ENCODE measurements around the gene PALMD. TPM values are rescaled to one million over a fixed set of nuclear protein-coding genes. Genes with fewer than 3 reads are reported as not detected.

Gene PALMD
- total RNA-seq, 3 donors from 2014 or later = not detected

DNA sequence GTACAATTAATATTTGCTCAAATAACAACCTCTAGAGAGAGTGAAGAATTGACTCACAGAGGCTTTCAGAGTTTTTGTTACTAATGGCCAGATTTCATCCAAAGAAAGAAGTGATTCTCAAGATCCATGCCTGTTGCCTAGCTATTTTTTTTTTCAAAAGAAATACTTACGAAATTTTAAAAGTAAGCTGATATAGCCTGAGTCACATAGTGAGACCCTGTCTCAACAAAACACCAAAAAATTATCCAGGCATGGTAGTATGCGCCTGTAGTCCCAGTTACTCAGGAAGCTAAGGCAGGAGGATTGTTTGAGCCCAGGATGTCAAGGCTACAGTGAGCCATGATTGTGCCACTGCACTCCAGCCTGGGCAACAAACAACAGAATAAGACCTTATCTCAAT lies 14.6 kb downstream of the PALMD start:
- peaks cover 2% of the 10 kb centered on the region for H3K27me3 Mint-ChIP-seq (ENCODE audit: low read depth)
- DNase-seq (no peak), ATAC-seq (no peak)
- H3K4me3 Mint-ChIP-seq = no peak overlapping the region
- H3K36me3 Mint-ChIP-seq (ENCODE audit: insufficient read depth) = no peaks in the 10 kb centered on the region
- H3K9me3 Mint-ChIP-seq = no peaks in the 10 kb centered on the region
- no peaks in the 10 kb centered on the region for H3K4me1 Mint-ChIP-seq (ENCODE audit: low read depth)

DNA sequence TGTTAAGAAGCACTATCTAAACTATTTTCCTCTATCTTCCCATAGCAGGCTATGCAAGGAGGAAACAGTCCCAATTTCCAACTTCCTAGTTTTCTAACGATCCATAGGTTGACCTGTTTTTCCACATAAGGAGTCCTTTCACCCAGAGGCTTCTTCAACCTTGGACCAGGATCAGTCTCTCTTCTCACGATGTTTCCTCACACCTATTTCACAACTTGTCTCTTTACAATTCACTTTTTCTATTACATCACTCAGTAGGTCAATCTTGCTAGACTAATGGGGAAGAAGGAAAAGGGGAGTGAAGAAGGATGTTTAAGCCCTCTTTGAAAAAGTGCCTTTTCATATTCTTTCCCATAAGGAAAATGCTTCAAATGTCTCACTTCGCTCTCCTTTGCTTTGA lies 15.9 kb downstream of the PALMD start:
- ATAC-seq (no peak), DNase-seq (no peak)
- Mint-ChIP-seq H3K36me3 (ENCODE audit: insufficient read depth) (no peaks in the 10 kb centered on the region), H3K4me1 (ENCODE audit: low read depth) (no peaks in the 10 kb centered on the region), H3K27me3 (ENCODE audit: low read depth) (peaks cover 2% of the 10 kb centered on the region), H3K4me3 (no peak overlapping the region), H3K9me3 (no peaks in the 10 kb centered on the region)

DNA sequence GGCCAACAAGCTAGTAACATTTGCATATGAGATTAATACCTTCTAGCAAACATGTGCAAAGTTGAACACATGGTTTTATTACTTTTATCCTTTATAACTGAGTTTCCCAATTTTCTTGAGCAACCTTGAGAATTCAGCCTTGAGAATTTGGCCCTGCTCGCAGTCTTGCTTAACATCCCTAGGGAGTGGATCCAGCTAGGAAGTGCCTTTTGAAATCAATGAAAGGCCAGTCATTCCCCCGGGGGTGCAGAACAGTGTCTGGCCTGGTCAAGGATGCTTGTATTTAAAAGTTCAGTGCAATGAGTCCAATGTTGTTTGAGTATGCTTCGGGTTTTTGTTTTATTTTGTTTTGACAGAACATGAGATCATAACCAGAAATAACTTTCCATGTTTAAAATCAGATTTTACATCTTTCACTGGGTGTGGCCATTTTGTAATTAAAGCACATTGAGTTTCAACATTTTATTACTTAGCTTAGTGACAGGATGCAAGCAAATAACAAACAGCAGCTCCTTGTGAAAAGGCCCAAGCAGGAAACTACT lies 16.7 kb downstream of the PALMD start:
- H3K36me3 Mint-ChIP-seq (ENCODE audit: insufficient read depth) = no peaks in the 10 kb centered on the region
- DNase-seq (no peak), ATAC-seq (no peak)
- H3K27me3 Mint-ChIP-seq (ENCODE audit: low read depth) = peaks cover 4% of the 10 kb centered on the region
- no peaks in the 10 kb centered on the region for H3K4me1 Mint-ChIP-seq (ENCODE audit: low read depth)
- no peaks in the 10 kb centered on the region for H3K9me3 Mint-ChIP-seq
- no peak overlapping the region for H3K4me3 Mint-ChIP-seq

DNA sequence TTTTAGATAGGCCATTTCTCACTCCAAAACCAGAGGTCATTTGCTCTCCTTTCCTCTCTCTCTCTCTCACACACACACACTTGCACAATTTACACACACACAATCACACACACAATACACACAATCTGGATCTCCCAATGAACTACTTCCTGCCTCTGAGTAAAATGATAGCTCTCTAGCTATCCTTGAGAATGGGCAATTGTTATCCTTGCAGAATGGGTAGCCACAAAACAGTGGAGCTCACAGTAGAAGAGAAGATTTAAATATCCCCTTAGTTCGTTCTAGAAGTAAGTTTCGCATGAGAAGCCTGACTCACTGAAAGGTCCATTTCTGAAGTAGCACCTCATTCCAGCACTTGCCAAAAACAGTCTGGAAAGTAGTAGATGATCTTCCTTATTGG lies 17.6 kb downstream of the PALMD start:
- no peaks in the 10 kb centered on the region for H3K4me1 Mint-ChIP-seq (ENCODE audit: low read depth)
- peaks cover 7% of the 10 kb centered on the region for H3K27me3 Mint-ChIP-seq (ENCODE audit: low read depth)
- no peak for ATAC-seq
- no peak overlapping the region for H3K4me3 Mint-ChIP-seq
- DNase-seq = no peak
- H3K36me3 Mint-ChIP-seq (ENCODE audit: insufficient read depth) = no peaks in the 10 kb centered on the region
- no peaks in the 10 kb centered on the region for H3K9me3 Mint-ChIP-seq

DNA sequence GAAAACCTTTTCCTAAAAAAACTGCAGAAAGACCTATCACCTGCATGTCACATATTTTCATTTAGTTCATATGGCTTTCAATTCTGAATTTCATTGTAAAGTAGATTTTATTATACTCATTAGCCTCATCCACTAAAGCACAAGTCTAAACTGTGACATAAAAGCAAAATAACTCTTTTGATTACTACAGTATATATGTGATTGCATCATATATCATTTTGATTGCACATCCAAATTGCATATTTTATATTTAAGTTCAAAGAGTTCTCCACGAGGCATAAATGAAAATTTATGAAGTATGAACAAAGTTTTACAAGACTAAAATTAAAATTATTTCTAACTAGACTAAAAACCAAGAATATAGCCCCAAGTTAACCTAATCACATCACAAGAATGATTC lies 19.3 kb downstream of the PALMD start:
- ATAC-seq (no peak), DNase-seq (no peak)
- no peak overlapping the region for H3K4me3 Mint-ChIP-seq
- H3K27me3 Mint-ChIP-seq (ENCODE audit: low read depth) = peaks cover 10% of the 10 kb centered on the region
- H3K4me1 Mint-ChIP-seq (ENCODE audit: low read depth) = no peaks in the 10 kb centered on the region
- no peaks in the 10 kb centered on the region for H3K9me3 Mint-ChIP-seq
- H3K36me3 Mint-ChIP-seq (ENCODE audit: insufficient read depth) = no peaks in the 10 kb centered on the region

DNA sequence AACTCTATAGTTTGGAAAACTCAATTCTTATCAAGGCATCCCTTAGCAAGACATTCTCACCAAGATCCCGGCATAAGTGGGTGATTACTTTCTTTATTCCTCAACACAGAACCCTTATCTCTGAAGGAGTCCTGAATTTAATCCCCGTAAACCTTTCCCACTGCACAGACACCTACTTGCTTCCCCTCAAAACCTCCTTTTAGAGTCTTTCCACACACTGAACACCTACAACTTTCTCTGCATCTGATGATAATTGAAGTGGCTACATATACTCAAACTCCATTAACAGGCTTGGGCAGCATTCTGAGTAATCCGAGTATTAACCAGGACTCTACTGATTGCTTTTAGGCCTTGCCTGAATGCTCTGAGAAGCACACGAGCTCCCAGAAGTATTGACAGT lies 23.5 kb downstream of the PALMD start:
- no peaks in the 10 kb centered on the region for H3K4me1 Mint-ChIP-seq (ENCODE audit: low read depth)
- DNase-seq = no peak
- H3K27me3 Mint-ChIP-seq (ENCODE audit: low read depth) = peaks cover 23% of the 10 kb centered on the region
- no peaks in the 10 kb centered on the region for H3K9me3 Mint-ChIP-seq
- ATAC-seq = no peak
- H3K36me3 Mint-ChIP-seq (ENCODE audit: insufficient read depth) = no peaks in the 10 kb centered on the region
- no peak overlapping the region for H3K4me3 Mint-ChIP-seq

DNA sequence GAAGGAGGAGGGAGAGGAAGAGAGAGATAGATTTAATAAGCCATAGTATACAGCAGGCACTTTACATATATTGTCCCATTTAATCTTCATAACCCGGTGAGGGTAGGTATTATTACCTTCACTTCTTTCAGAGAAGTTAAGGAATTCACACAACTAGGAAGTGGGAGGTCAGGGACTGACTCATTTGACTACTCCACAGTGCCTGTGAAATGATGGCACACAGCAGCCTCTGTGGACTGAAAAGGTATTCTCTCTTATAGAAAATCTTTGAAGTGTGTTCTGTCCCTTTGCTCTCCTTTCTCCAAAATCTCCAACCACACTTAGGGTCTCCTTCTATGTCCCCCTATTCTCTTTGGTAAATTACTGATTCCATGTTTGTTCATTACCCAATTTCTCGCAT lies 23.9 kb downstream of the PALMD start:
- Mint-ChIP-seq H3K9me3 (no peaks in the 10 kb centered on the region), H3K27me3 (ENCODE audit: low read depth) (peaks cover 23% of the 10 kb centered on the region), H3K4me3 (no peak overlapping the region), H3K4me1 (ENCODE audit: low read depth) (no peaks in the 10 kb centered on the region), H3K36me3 (ENCODE audit: insufficient read depth) (no peaks in the 10 kb centered on the region)
- no peak for DNase-seq
- no peak for ATAC-seq

DNA sequence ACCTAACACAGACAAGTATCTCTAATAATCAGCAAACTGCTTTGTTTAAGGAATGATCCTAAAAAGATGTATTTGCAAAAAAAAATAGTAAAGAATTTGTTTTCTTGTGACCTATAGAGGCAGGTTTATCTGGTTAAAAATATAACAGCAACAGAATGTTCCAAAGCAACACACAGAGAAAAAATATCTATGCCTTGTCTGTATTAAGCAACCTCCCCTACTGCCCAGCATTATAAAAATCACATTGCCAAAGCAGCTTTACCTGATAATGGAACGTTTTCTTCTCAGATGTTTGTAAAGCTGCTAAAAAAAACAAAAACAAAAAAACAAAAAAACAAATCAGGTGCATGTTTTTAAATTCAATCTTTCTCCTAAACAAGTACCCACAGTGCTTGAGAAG lies 24.7 kb downstream of the PALMD start:
- H3K27me3 Mint-ChIP-seq (ENCODE audit: low read depth) = peaks cover 23% of the 10 kb centered on the region
- no peaks in the 10 kb centered on the region for H3K9me3 Mint-ChIP-seq
- H3K4me1 Mint-ChIP-seq (ENCODE audit: low read depth) = no peaks in the 10 kb centered on the region
- DNase-seq (no peak), ATAC-seq (no peak)
- no peaks in the 10 kb centered on the region for H3K36me3 Mint-ChIP-seq (ENCODE audit: insufficient read depth)
- no peak overlapping the region for H3K4me3 Mint-ChIP-seq

DNA sequence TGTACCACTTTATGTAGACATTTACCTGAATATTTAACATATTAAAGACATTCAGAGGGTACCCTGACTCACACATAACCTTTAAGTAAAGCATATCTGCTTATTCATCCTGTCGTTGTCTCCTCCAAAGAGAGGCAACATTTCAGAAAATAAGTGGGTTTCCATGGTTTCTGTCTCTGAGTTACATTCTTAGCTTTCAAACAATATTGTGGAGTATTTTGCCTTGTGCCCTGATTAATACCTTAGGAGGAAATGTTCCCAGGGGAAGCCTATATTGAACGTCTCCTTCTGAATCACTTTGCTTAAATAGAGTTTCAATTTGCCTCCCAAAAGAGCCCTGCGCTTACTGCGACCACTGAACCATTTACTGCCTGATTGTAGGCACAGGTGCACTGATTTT lies 26.1 kb downstream of the PALMD start:
- no peaks in the 10 kb centered on the region for H3K9me3 Mint-ChIP-seq
- H3K36me3 Mint-ChIP-seq (ENCODE audit: insufficient read depth) = no peaks in the 10 kb centered on the region
- DNase-seq = no peak
- H3K27me3 Mint-ChIP-seq (ENCODE audit: low read depth) = peaks cover 23% of the 10 kb centered on the region
- H3K4me3 Mint-ChIP-seq = no peak overlapping the region
- no peak for ATAC-seq
- H3K4me1 Mint-ChIP-seq (ENCODE audit: low read depth) = no peaks in the 10 kb centered on the region

DNA sequence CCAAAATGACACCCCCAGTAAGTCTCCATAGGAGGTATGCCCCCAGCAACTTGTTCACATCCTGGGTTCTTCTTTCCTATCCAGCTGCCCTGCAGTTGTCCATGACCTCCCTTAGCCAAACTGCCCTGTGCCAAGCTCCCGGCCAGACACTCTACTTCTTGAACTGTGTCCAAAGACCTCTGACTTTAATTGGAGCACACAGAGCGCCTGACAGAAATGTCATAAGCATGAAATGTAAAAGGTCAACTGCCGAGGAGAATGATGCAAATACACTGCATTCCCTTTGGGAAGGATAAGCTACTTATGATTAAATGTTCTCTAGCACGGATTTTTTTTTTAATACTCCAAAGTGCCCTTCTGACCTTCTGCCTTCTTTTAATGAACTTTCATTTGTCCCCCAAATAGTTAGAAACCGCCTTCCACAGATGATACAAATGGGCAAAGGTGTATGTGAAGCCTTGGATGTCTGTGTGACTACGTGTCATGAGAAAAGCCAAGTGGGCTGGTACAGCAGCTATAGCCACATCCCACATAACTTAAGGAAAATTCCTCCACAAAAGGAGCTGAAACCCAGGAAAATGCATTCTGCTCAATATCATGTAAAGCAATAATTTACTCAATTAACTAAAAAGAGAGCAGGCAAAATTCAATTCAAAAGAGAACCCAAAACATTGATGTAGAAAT lies 26.8 kb downstream of the PALMD start:
- ATAC-seq = no peak
- Mint-ChIP-seq H3K4me3 (no peak overlapping the region), H3K9me3 (no peaks in the 10 kb centered on the region), H3K4me1 (ENCODE audit: low read depth) (no peaks in the 10 kb centered on the region), H3K27me3 (ENCODE audit: low read depth) (peaks cover 21% of the 10 kb centered on the region), H3K36me3 (ENCODE audit: insufficient read depth) (no peaks in the 10 kb centered on the region)
- DNase-seq = no peak

DNA sequence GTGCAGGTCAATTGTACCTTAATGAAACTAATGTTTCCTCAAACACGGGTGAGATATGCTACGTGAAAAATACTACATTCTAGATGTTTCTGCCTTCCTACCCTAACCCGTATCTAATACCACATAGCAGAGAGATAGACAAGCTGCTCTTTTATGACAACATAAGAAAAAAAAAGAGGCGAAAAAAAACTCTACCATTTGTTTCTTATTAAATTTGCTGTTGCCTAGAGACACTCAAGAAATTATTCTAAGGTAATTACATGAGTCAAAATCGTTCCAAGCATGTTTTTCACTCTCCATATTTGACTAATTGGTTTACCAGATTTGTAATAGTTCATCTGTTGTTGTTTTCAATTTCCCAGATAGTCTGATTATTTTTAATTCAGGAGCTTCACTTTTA lies 27.4 kb downstream of the PALMD start:
- Mint-ChIP-seq H3K27me3 (ENCODE audit: low read depth) (peaks cover 19% of the 10 kb centered on the region), H3K4me1 (ENCODE audit: low read depth) (no peaks in the 10 kb centered on the region), H3K9me3 (no peaks in the 10 kb centered on the region), H3K36me3 (ENCODE audit: insufficient read depth) (no peaks in the 10 kb centered on the region), H3K4me3 (no peak overlapping the region)
- DNase-seq (no peak), ATAC-seq (no peak)

DNA sequence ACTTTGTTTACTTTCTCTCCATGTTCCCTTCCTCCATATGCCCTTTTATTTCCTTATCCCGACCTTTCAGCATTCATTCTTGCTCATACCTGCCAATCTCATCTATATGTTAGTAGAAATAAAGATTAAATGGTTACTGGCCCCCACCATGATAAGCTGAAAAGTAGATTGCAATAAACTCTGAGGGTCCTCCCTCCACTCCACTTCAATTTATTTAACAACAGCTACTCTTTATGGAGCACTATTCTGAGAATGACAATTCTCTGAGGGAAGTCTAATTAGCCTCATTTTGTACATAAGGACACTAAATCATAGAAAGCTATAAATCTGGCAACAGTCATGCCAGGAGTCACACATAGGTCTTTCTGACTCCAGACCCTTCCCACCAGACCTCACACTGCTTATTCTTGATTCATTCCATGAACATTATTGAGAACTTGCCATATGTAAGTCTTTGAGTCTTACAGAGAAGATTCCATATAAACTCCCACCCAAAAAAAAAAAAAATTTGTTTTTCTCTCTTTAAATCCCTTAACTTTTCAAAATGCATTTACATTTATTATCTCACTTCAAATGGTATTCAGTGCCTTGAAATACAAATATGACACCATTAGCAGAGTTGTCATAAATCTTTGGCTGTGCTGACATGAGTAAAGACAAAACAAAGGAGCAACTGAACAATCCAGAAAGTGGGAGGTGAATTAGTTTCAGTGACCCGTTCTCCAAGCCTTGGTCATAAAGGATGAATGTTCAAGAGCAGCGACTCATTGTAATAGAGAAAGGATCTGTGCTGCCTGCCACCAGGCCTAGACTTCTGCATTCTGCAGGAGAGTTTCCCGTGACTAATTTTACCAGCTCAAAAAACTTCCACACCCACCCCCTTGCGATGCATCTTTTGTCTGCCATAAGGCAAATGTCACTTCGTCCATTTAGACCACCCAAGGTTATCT lies 28.5 kb downstream of the PALMD start:
- DNase-seq (no peak), ATAC-seq (no peak)
- H3K4me3 Mint-ChIP-seq = no peak overlapping the region
- H3K9me3 Mint-ChIP-seq = no peaks in the 10 kb centered on the region
- no peaks in the 10 kb centered on the region for H3K36me3 Mint-ChIP-seq (ENCODE audit: insufficient read depth)
- peaks cover 16% of the 10 kb centered on the region for H3K27me3 Mint-ChIP-seq (ENCODE audit: low read depth)
- no peaks in the 10 kb centered on the region for H3K4me1 Mint-ChIP-seq (ENCODE audit: low read depth)

DNA sequence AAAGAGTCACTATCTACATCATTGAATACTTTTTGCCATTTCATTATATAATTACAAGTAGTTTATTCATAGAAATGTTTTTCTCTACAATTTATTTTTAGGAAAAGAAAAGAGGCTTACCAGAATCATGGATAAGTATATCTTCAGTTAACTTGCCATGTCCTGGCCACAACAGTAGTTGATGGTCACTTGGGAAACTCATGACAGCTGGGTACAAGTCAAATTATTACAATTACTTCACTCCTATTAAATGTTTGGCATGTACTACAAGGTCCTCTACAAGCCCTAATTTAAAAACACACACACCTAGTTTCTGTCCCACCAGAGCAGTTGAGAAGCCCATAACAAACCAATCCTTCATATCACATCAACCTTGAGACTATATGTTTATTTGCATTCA lies 29.4 kb downstream of the PALMD start:
- DNase-seq (no peak), ATAC-seq (no peak)
- Mint-ChIP-seq H3K4me1 (ENCODE audit: low read depth) (no peaks in the 10 kb centered on the region), H3K9me3 (no peaks in the 10 kb centered on the region), H3K4me3 (no peak overlapping the region), H3K27me3 (ENCODE audit: low read depth) (peaks cover 13% of the 10 kb centered on the region), H3K36me3 (ENCODE audit: insufficient read depth) (no peaks in the 10 kb centered on the region)

DNA sequence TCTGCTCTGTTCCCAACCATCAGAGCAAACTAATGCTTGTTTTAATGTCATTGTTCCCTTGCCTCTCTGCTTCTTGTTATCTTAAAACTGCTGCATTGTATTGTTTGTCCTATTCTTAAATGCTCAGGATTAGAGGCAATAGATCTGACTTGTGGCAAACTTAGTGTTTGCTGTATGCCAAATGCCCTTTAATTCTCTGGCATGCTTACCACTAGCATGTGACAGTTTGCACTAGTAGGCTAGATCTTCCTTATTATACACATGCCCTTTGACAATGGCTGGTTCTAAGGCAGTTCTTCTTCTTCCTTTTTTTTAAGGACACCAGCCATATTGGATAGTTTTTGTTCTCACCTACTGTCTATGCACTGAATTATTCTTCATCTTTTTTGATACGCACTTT lies 30.1 kb downstream of the PALMD start:
- Mint-ChIP-seq H3K4me1 (ENCODE audit: low read depth) (no peaks in the 10 kb centered on the region), H3K4me3 (no peak overlapping the region), H3K36me3 (ENCODE audit: insufficient read depth) (no peaks in the 10 kb centered on the region), H3K9me3 (no peaks in the 10 kb centered on the region), H3K27me3 (ENCODE audit: low read depth) (peaks cover 13% of the 10 kb centered on the region)
- ATAC-seq (no peak), DNase-seq (no peak)

DNA sequence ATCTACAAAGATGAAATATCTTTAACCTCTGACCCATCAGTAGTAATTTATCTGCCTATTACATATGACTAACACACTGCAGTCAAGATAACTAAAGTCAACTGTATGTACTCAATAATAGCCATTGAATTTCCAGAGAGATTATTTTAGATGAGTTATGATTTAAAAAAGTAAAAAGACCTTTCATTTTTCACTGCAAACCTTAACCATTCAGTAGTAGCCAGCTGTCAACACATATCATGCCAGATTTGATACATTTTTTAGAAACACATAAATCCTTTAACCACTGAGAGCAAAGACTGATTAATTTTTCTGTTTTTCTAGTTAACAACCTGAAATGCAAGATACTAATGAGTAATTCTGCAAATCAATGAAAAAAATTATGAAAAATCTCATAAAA lies 31.0 kb downstream of the PALMD start:
- no peak overlapping the region for H3K4me3 Mint-ChIP-seq
- no peaks in the 10 kb centered on the region for H3K36me3 Mint-ChIP-seq (ENCODE audit: insufficient read depth)
- peaks cover 13% of the 10 kb centered on the region for H3K27me3 Mint-ChIP-seq (ENCODE audit: low read depth)
- ATAC-seq = no peak
- DNase-seq = no peak
- no peaks in the 10 kb centered on the region for H3K9me3 Mint-ChIP-seq
- no peaks in the 10 kb centered on the region for H3K4me1 Mint-ChIP-seq (ENCODE audit: low read depth)

All from activated T-cell treated with anti-CD3 and anti-CD28 coated beads, Interleukin-2, amount 50 U/mL, for 4 hours (primary cell).